ENCODE data around the gene ZBTB42. TPM values are rescaled to one million over a fixed set of nuclear protein-coding genes. Genes with fewer than 3 reads are reported as not detected.

The ZBTB42 gene
- total and polyA plus RNA-seq, 3 donors from 2014 or later = 6.1 to 8.4 (median 7.1) TPM

DNA sequence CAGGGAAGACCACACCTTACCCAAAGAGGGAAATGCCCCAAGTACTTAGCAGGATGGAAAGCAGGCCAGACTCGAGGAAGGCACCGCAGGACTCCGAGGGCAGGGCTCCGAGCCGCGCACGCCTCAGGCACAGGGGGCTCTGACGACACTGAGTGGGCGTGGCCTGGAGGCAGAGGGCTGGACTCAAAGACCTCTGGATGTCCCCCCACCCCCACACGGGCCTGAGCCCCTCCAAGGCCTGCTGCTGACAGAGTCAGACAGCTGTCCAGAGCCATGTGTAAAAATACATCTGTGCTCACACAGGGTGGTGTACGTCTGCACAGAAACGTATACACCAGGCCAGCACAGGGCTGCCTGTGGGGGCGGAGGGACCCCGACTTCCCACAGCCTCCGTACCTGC is 6.8 kb upstream of the ZBTB42 start:
- WGBS, 2 donors = 2 to 28% methylated on average over 5 to 15 of the region's 15 CpGs
- Histone ChIP-seq H3K27me3 (no peaks in the 10 kb centered on the region), H3K9me3 (no peaks in the 10 kb centered on the region), H3K4me3 (peak overlapping the region; percentile 70 to 79), H3K27ac (peak overlapping the region in 1 of 2 donors; percentile 78), H3K36me3 (ENCODE audit: low read depth, missing control alignments) (no peaks in the 10 kb centered on the region), H3K4me1 (peaks cover 48% of the 10 kb centered on the region)
- DNase-seq = peak; percentile 62
- TF ChIP-seq CTCF (IDR thresholded peaks at IDR 0.05) = no peak
- intact Hi-C loops (cut with DNase I; ENCODE audit: low total_unique reads) = no loop called here

DNA sequence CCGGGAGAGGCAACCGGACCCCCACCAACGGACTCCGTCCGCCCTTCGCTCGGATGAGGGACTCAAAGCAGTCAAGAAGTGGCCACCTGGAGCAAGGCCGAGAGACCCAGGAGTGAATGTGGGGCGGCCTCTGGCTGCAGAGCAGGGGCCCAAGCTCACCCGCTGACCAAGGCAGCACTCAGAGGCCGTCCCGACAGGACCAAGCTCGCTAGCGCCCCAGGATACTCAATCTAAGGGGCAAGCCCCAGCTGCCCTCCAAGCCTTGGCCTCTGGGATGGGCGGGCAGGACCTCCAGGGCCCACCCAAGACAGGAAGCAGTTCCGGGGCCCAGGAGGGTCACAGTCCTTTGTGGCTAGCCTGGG is 6.3 kb upstream of the ZBTB42 start:
- no peak for TF ChIP-seq CTCF (IDR thresholded peaks at IDR 0.05)
- TF ChIP-seq POLR2A (IDR thresholded peaks at IDR 0.05) = no peak
- Histone ChIP-seq H3K4me3 (peak overlapping the region; percentile 70 to 79), H3K27me3 (no peaks in the 10 kb centered on the region), H3K9me3 (no peaks in the 10 kb centered on the region), H3K4me1 (peaks cover 50% of the 10 kb centered on the region), H3K36me3 (ENCODE audit: low read depth, missing control alignments) (no peaks in the 10 kb centered on the region), H3K27ac (peak overlapping the region; percentile 44 to 78)
- intact Hi-C loops (cut with DNase I; ENCODE audit: low total_unique reads) = no loop called here
- DNase-seq = peak; percentile 46
- 1 to 13% methylated on average over 3 to 16 of the region's 16 CpGs for WGBS, 2 donors

DNA sequence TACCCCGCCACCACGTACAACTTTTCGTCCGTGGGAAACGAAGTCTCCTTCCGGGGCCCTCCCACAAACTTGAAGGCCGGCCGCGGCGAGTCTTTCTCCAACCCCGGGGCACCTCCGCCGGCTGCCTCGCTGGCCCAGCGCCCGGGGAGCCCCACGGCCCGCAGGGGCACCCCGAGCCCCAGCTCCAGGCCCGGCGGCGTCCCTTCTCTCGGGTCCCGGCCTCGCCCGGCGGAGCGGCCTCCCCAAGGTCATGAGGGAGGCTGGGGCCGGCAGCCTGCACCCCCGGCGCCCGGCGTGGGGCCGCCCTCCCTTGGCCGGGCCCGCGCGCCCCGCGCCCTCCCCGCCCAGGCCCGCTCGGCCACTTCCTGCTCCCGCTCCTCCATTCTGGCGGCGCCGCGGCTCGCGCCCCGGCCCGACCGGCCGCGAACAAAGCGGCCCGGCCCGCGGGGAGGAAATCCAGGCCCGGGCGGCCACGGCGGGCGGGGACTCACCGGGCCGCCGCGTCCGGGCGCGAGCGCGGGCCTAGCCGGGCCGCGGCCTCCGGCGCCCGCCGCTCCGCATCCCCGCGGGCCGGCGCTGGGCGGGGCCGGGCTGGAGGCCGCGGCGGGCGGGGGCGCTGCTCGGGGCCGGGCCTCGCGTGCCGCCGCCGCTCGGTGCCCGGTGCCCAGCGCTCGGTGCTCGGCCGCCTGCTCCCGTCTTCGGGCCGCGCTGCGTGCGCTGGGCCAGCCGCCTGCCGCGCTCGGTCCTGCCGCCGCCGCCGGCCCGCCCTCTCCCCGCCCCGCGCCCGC is 5.7 kb upstream of the ZBTB42 start, which contains the start of gene AKT1:
TSS of gene AKT1 (minus strand) at position 756 of the 788 bp plus-strand sequence. CDS start 3,105 bp downstream, outside the sequence.
- TF ChIP-seq CTCF (IDR thresholded peaks at IDR 0.05) (no peak), POLR2A (IDR thresholded peaks at IDR 0.05) (no peak)
- H3K4me3 ChIP-seq = peak within 1 kb of the TSS; percentile 70 to 79
- no peaks in the 10 kb centered on the region for H3K36me3 ChIP-seq (ENCODE audit: low read depth, missing control alignments)
- H3K27me3 ChIP-seq = no peaks in the 10 kb centered on the region
- H3K4me1 ChIP-seq = peaks cover 56% of the 10 kb centered on the region
- no peaks in the 10 kb centered on the region for H3K9me3 ChIP-seq
- no peak for DNase-seq
- WGBS, 2 donors = 0% methylated on average over 27 of the region's 124 CpGs; no CpG with 5 or more reads in 1 of the 2 donors
- peak within 1 kb of the TSS; percentile 80 to 88 for H3K27ac ChIP-seq
- intact Hi-C loops (cut with DNase I; ENCODE audit: low total_unique reads) = no loop called here

DNA sequence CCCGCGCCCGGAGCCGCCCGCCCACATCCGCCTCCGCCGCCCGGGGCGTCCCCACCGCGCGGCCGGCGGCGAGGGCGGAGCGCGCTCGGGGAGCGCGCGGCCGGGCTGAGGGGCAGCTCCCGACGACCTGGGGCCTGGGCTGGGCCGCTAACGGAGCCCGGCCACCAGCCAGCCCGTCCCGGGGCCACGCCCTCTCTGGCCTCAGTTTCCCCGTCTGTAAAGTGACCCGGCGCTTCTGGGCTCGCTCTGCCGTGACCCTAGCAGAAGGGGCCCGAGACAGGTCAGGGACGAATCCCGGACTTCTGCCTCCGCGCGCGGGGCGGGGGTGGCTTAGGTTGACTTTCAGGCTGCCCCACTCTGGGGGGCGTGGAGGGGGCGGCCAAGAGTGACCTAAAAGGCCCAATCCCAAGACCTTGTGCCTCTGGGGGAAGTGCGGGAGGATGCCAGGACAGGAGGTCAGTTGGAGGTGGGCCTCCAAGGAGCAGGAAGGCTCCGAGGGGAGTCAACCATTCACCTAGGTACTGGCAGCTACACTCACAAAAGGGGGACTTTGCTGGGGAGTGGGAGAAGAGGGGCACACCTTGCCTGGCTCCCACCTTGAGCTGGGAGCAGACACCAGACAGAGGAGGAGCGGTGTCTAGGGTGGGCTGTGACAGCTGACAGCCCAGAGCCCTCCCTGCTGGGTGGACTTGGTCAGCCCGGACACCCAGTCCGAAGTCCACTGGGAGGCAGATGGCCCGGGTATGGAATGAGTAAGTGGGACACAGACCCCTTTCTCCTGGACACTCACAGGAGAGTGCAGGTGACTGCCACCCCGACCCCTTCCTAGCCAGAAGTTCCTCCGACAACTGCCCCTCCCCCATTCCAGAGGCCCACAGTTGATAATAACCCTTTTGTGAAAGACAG is 4.9 kb upstream of the ZBTB42 start:
- no peaks in the 10 kb centered on the region for H3K9me3 ChIP-seq
- WGBS, 2 donors = 19 to 59% methylated on average over 7 to 22 of the region's 55 CpGs
- H3K36me3 ChIP-seq (ENCODE audit: low read depth, missing control alignments) = no peaks in the 10 kb centered on the region
- intact Hi-C loops (cut with DNase I; ENCODE audit: low total_unique reads) = no loop called here
- H3K27me3 ChIP-seq = no peaks in the 10 kb centered on the region
- peak overlapping the region; percentile 80 to 88 for H3K27ac ChIP-seq
- peak overlapping the region; percentile 32 to 49 for H3K4me3 ChIP-seq
- DNase-seq = peak; percentile 43
- no peak for TF ChIP-seq POLR2A (IDR thresholded peaks at IDR 0.05)
- no peak for TF ChIP-seq CTCF (IDR thresholded peaks at IDR 0.05)
- peaks cover 57% of the 10 kb centered on the region for H3K4me1 ChIP-seq
